Stimulated activated CD8-positive, alpha-beta memory T cell treated with anti-CD3 and anti-CD28 coated beads, Interleukin-4, amount 100 ng/mL, for 48 hours (primary cell): ENCODE results near the gene TMEM164.

Experiments used
- DNase-seq: peaks from one replicate; pipeline ENCODE4 v3.0.0-alpha.2; 2020

The TMEM164 gene

GRCh38 chrX:110042496-110042895, 39.6 kb downstream of the TMEM164 start:
- no peak for DNase-seq

GRCh38 chrX:110043506-110043905, 40.6 kb downstream of the TMEM164 start:
- DNase-seq, result no peak

GRCh38 chrX:110044346-110045249, 41.7 kb downstream of the TMEM164 start:
- no peak for DNase-seq

- DNase-seq, result no peak
Observed at GRCh38 chrX:110045421-110045820, 42.5 kb downstream of the TMEM164 start.

- no peak for DNase-seq
Observed at GRCh38 chrX:110046001-110046400, 43.1 kb downstream of the TMEM164 start.

- DNase-seq, result no peak
Observed at GRCh38 chrX:110046971-110047370, 44.1 kb downstream of the TMEM164 start.

- DNase-seq, result no peak
Observed at GRCh38 chrX:110049096-110049495, 46.2 kb downstream of the TMEM164 start.

GRCh38 chrX:110050386-110050785, 47.5 kb downstream of the TMEM164 start:
- DNase-seq, result no peak

GRCh38 chrX:110050901-110051300, 48.0 kb downstream of the TMEM164 start:
- no peak for DNase-seq

- DNase-seq, result no peak
Observed at GRCh38 chrX:110051559-110051958, 48.6 kb downstream of the TMEM164 start.

- no peak for DNase-seq
Observed at GRCh38 chrX:110052303-110052702, 49.4 kb downstream of the TMEM164 start.

GRCh38 chrX:110053453-110053852, 50.5 kb downstream of the TMEM164 start:
- DNase-seq, result no peak

- DNase-seq, result no peak
Observed at GRCh38 chrX:110055616-110056015, 52.7 kb downstream of the TMEM164 start.

- no peak for DNase-seq
Observed at GRCh38 chrX:110056419-110056818, 53.5 kb downstream of the TMEM164 start.

GRCh38 chrX:110059410-110059809, 56.5 kb downstream of the TMEM164 start:
- no peak for DNase-seq

GRCh38 chrX:110060317-110060716, 57.4 kb downstream of the TMEM164 start:
- no peak for DNase-seq

- DNase-seq, result no peak
Observed at GRCh38 chrX:110060846-110061537, 58.1 kb downstream of the TMEM164 start.

GRCh38 chrX:110062919-110063318, 60.0 kb downstream of the TMEM164 start:
- no peak for DNase-seq

- DNase-seq, result no peak
Observed at GRCh38 chrX:110066488-110067225, 63.7 kb downstream of the TMEM164 start.

GRCh38 chrX:110070970-110071369, 68.1 kb downstream of the TMEM164 start:
- no peak for DNase-seq

- no peak for DNase-seq
Observed at GRCh38 chrX:110081320-110081719, 78.4 kb downstream of the TMEM164 start.

- no peak for DNase-seq
Observed at GRCh38 chrX:110081740-110082139, 78.8 kb downstream of the TMEM164 start.

GRCh38 chrX:110082161-110082560, 79.2 kb downstream of the TMEM164 start:
- no peak for DNase-seq
